ENCODE data around the gene CCDC66.

GRCh38 chr3:56629047-56629446 lies 72.1 kb downstream of the CCDC66 start:
- no peak for TF ChIP-seq TAF1 (IDR thresholded peaks at IDR 0.05; ENCODE audit: borderline replicate concordance, low read depth, low read length)
- no peak for TF ChIP-seq POLR2A (IDR thresholded peaks at IDR 0.05; ENCODE audit: low read depth, low read length)
- no peak for TF ChIP-seq POLR2AphosphoS5 (IDR thresholded peaks at IDR 0.05; ENCODE audit: low read depth, low read length)
